GM12865 (cell line): Measurements from ENCODE around the gene EWSR1.

Source experiments
- DNase-seq: peaks from one replicate; pipeline ENCODE4 v3.0.0; 2010; ENCODE audit warnings: low read depth
- H3K4me3 ChIP-seq: 2 replicates; pipeline ENCODE4 v1.5.1; 2011; ENCODE audit warnings: mild to moderate bottlenecking, low read depth, low read length, control low read depth
- CTCF ChIP-seq: IDR thresholded peaks from 2 replicates; pipeline ENCODE4 v1.5.1; 2011; ENCODE audit warnings: low read length, control low read depth, low read depth, inconsistent platforms; ENCODE audit not compliant: insufficient read depth; ENCODE audit errors: missing control alignments

The EWSR1 gene

DNA sequence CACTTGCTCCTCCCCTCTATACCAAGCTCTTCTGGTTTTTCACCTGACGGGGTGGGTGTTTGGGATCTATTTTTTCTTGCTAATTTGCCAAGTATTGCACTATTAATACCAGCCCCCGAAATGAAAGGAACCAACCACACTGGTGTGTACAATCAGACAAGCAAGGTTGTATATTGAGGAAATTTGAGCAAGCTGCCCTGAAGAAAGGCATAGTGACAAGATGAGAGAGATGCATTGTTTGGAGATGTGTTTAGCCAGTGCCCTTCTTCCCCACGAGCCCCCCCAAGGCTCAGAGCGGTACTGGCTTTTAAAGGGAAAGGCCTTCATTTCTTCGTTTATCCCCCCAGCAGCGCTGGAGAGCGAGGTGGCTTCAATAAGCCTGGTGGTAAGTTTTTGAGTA, 23.1 kb downstream of the EWSR1 start:
- no peak for DNase-seq
- TF ChIP-seq CTCF: no peak
- H3K4me3 ChIP-seq: no peak overlapping the region

DNA sequence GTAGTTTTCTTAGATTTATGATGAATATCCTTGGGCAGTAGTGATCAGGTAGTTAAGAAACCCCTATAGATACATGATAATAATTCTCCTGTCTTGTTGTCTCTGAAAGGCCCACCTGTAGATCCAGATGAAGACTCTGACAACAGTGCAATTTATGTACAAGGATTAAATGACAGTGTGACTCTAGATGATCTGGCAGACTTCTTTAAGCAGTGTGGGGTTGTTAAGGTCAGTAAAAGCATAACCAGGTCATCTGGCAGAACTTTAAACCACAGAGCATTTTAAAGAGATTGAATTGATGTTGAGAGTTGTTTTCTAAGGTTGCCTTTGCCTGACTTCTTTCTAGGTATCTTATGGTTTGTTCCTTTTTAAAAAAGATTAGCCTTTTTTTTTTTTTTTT, 24.3 kb downstream of the EWSR1 start:
- no peak for TF ChIP-seq CTCF
- no peak overlapping the region for H3K4me3 ChIP-seq
- DNase-seq: no peak

GRCh38 chr22:29298641-29299040, 30.6 kb downstream of the EWSR1 start:
- no peak for DNase-seq
- no peak for TF ChIP-seq CTCF
- no peak overlapping the region for H3K4me3 ChIP-seq

- no peak for TF ChIP-seq CTCF
- no peak overlapping the region for H3K4me3 ChIP-seq
- DNase-seq: no peak
These were observed 31.2 kb downstream of the EWSR1 start for GRCh38 chr22:29299136-29299900.

- no peak for TF ChIP-seq CTCF
These were observed 32.4 kb downstream of the EWSR1 start for GRCh38 chr22:29300467-29300806.

GRCh38 chr22:29300807-29301601, 32.9 kb downstream of the EWSR1 start:
- no peak for TF ChIP-seq CTCF
- no peak overlapping the region for H3K4me3 ChIP-seq
- no peak for DNase-seq

More at GRCh38 chr22:29300467-29300806, 32.4 kb downstream of the EWSR1 start:
- DNase-seq: no peak
- H3K4me3 ChIP-seq: no peak overlapping the region
